ENCODE results near the gene CSH1. TPM values are rescaled to one million over a fixed set of nuclear protein-coding genes. Genes with fewer than 3 reads are reported as not detected.
A peak's percentile ranks its signal among the peaks of the same experiment; 100 is the strongest.
"Not testable (repeated sequence)": the region's sequence is repeated elsewhere in the genome, so short reads cannot be mapped to it uniquely, and the experiment has no call there.

CSH1 gene
- total and polyA plus RNA-seq, 4 donors: not detected

DNA sequence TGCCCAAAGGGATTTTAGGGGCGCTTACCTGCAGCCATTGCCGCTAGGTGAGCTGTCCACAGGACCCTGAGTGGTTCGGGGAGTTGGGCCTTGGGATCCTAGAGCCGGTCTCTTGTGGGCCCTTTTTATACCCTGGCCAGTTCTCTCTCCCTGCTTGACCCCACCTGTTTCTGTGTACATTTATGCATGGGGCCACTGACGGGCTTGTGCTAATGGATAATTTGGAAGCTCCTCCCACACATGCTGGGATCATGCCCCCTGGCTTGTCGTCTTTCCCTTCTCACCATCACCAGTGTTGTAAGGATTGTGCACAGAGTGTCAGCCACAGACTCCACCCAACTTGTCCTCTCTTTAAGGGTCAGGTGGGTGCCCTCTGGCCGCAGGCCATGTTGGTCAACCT is 22.8 kb downstream of the CSH1 start, which contains the start of gene CSH2:
TSS of gene CSH2 (minus strand) at position 101 of the 400 bp plus-strand sequence. CDS start at position 38, 63 bp downstream.
- DNase-seq; H3K9ac ChIP-seq (ENCODE audit: insufficient read depth in 1 of 2, low read length in 2 of 2); H3K9me3 ChIP-seq (ENCODE audit: control insufficient read depth in 4 of 4, insufficient read depth in 3 of 4, low read length in 3 of 4); H3K27ac ChIP-seq (ENCODE audit: low read depth in 1 of 2, low read length in 1 of 2); H3K27me3 ChIP-seq (ENCODE audit: control insufficient read depth in 3 of 3, insufficient read depth in 3 of 3, low read length in 2 of 3); ATAC-seq (ENCODE audit: insufficient read depth, low FRiP score); H3K4me3 ChIP-seq; H3K36me3 ChIP-seq (ENCODE audit: control insufficient read depth in 4 of 4, insufficient read depth in 4 of 4, low read length in 4 of 4); H3K4me1 ChIP-seq (ENCODE audit: control insufficient read depth in 5 of 5, insufficient read depth in 5 of 5, low read length in 5 of 5): not testable (repeated sequence)
- WGBS, 2 donors: 85 to 94% methylated on average over 7 of the region's 7 CpGs

DNA sequence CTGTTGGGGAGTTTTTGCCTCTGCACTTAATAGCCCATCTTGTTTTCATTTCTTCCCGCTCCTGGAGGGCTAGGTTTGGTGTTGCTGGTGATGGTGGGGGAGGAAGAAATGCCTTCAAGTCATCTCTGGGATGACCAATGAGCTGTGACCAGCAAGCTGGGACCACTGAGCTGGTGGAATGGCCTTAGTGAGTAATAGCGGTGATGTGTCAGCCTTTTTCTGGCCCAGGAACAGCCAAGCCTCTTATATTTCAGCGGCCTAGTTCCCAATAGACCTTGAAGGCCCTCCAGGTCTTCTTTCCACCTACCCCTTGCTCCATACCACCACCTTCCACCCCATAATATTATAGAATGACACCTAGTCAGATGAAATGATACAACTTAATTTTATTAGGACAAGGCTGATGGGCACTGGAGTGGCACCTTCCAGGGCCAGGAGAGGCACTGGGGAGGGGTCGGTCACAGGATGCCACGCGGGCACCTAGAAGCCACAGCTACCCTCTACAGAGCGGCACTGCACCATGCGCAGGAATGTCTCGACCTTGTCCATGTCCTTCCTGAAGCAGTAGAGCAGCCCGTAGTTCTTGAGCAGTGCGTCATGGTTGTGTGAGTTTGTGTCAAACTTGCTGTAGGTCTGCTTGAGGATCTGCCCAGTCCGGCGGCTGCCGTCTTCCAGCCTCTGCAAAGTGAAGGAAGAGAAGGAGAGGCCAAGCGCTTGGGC is 24.6 kb downstream of the CSH1 start:
- H3K27me3 ChIP-seq (ENCODE audit: control insufficient read depth in 3 of 3, insufficient read depth in 3 of 3, low read length in 2 of 3); H3K9ac ChIP-seq (ENCODE audit: insufficient read depth in 1 of 2, low read length in 2 of 2); H3K4me1 ChIP-seq (ENCODE audit: control insufficient read depth in 5 of 5, insufficient read depth in 5 of 5, low read length in 5 of 5); H3K36me3 ChIP-seq (ENCODE audit: control insufficient read depth in 4 of 4, insufficient read depth in 4 of 4, low read length in 4 of 4); H3K9me3 ChIP-seq (ENCODE audit: control insufficient read depth in 4 of 4, insufficient read depth in 3 of 4, low read length in 3 of 4); H3K27ac ChIP-seq (ENCODE audit: low read depth in 1 of 2, low read length in 1 of 2); DNase-seq; ATAC-seq (ENCODE audit: insufficient read depth, low FRiP score); H3K4me3 ChIP-seq: not testable (repeated sequence)
- 95 to 96% methylated on average over 11 to 14 of the region's 15 CpGs for WGBS, 2 donors

DNA sequence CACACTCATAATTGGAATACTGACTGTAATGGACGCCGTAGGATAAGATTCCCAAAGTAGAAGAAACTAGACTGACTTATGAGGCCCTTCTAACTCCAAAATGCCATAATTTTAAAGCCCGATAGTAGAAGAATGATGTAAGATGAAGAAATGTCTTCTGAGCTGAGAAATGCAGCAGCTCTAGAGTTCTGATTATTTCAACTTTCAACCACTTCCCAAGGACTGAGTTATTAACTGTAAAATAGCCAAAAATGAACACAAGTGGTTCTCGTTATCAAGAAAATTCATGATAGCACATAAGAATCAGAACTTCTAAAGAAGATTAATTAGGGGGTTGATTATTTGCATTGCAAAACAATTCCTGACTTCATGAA is 26.1 kb downstream of the CSH1 start:
- not testable (repeated sequence) for H3K4me3 ChIP-seq; H3K27ac ChIP-seq (ENCODE audit: low read depth in 1 of 2, low read length in 1 of 2); H3K9me3 ChIP-seq (ENCODE audit: control insufficient read depth in 4 of 4, insufficient read depth in 3 of 4, low read length in 3 of 4); H3K4me1 ChIP-seq (ENCODE audit: control insufficient read depth in 5 of 5, insufficient read depth in 5 of 5, low read length in 5 of 5); ATAC-seq (ENCODE audit: insufficient read depth, low FRiP score); H3K36me3 ChIP-seq (ENCODE audit: control insufficient read depth in 4 of 4, insufficient read depth in 4 of 4, low read length in 4 of 4); DNase-seq; H3K9ac ChIP-seq (ENCODE audit: insufficient read depth in 1 of 2, low read length in 2 of 2); H3K27me3 ChIP-seq (ENCODE audit: control insufficient read depth in 3 of 3, insufficient read depth in 3 of 3, low read length in 2 of 3)
- 84 to 89% methylated on average over 4 of the region's 4 CpGs for WGBS, 2 donors

DNA sequence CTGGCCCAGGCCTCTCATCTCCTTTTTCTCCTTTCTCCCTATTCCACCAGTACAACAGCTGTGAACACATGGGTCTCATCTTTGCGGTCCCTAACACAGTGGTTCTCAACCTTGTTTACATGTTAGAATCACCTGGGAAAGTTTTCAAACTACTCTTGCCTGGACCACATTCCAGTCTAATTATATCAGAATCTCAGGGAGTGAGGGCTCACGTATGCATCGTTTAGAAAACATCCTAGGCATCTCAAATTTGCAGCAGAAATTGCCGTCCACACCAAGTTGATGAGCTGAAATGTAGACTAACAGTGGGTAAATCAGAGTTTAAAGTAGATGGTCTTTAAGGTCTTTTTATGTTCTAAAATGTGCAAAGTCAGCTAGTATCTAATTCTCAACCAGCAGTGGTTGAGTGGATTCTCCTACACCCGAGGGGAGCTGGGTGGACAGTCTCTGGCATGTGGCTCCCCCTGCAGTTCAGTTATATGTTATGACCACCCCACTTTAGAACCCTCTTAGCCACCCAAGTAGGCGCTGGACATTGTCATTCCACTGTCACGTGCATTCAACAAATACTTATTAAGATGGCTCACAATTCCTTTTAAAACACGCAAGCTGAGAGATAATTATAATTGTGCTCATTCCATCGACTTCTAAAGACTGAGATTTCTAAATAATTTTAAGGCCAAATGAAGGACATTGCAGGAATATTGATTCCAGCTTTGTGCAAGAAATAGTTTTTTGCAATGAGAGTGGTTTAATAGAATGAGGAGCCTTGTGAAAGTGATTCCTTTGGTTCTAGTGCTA is 26.7 kb downstream of the CSH1 start:
- not testable (repeated sequence) for H3K4me1 ChIP-seq (ENCODE audit: control insufficient read depth in 5 of 5, insufficient read depth in 5 of 5, low read length in 5 of 5); ATAC-seq (ENCODE audit: insufficient read depth, low FRiP score); H3K9ac ChIP-seq (ENCODE audit: insufficient read depth in 1 of 2, low read length in 2 of 2); H3K27ac ChIP-seq (ENCODE audit: low read depth in 1 of 2, low read length in 1 of 2); H3K27me3 ChIP-seq (ENCODE audit: control insufficient read depth in 3 of 3, insufficient read depth in 3 of 3, low read length in 2 of 3); H3K36me3 ChIP-seq (ENCODE audit: control insufficient read depth in 4 of 4, insufficient read depth in 4 of 4, low read length in 4 of 4); H3K4me3 ChIP-seq; H3K9me3 ChIP-seq (ENCODE audit: control insufficient read depth in 4 of 4, insufficient read depth in 3 of 4, low read length in 3 of 4)
- DNase-seq: peak in 1 of 3 donors; percentile 22
- 51 to 69% methylated on average over 9 of the region's 9 CpGs for WGBS, 2 donors

DNA sequence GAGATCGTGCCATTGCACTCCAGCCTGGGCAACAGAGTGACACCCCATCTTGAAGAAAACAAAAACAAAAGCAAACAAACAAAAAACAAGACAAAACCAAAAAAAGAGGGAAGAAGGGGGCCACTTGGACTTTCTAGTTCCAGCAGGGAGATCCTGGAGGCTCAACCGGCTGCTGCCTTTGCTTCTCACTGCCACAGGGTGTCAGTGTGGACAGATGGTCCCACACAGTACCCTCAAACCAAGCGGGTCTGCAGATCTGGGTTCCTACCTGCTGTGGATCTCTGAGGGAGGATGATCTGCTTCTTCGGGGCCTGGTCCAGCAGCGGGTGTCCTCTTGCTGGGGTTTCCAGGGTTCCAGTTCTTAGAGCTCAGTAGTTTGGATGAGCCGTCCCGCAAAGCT is 29.7 kb downstream of the CSH1 start:
- not testable (repeated sequence) for H3K27me3 ChIP-seq (ENCODE audit: control insufficient read depth in 3 of 3, insufficient read depth in 3 of 3, low read length in 2 of 3); H3K4me3 ChIP-seq; H3K27ac ChIP-seq (ENCODE audit: low read depth in 1 of 2, low read length in 1 of 2); H3K9ac ChIP-seq (ENCODE audit: insufficient read depth in 1 of 2, low read length in 2 of 2); DNase-seq; ATAC-seq (ENCODE audit: insufficient read depth, low FRiP score); H3K9me3 ChIP-seq (ENCODE audit: control insufficient read depth in 4 of 4, insufficient read depth in 3 of 4, low read length in 3 of 4); H3K36me3 ChIP-seq (ENCODE audit: control insufficient read depth in 4 of 4, insufficient read depth in 4 of 4, low read length in 4 of 4); H3K4me1 ChIP-seq (ENCODE audit: control insufficient read depth in 5 of 5, insufficient read depth in 5 of 5, low read length in 5 of 5)
- 77 to 79% methylated on average over 7 of the region's 7 CpGs for WGBS, 2 donors
